GM23338 (cell line): ENCODE results near the gene ADGRL3.

Source experiments
- EZH2phosphoT487 ChIP-seq: fragments of 200-600 bp; sonication (generic); IDR thresholded peaks from one replicate; pipeline ENCODE4 v1.8.1; 2018; ENCODE audit warnings: antibody characterized with exemption; ENCODE audit not compliant: unreplicated experiment
- POLR2AphosphoS5 ChIP-seq: IDR thresholded peaks from 2 replicates; pipeline ENCODE4 v1.6.1; 2016; ENCODE audit warnings: antibody characterized with exemption, low read depth
- STAT1 ChIP-seq: IDR thresholded peaks from one replicate; pipeline ENCODE4 v1.6.1; 2016; ENCODE audit warnings: antibody characterized with exemption; ENCODE audit not compliant: unreplicated experiment
- TF ChIP-seq, protein P1 (sequence below), 2 experiments: fragments of 200-600 bp in 1 of 2; sonication (generic) in 1 of 2; conservative IDR thresholded peaks; 2 replicates each; pipeline versions ENCODE4 v1.5.1 to v1.6.1; 2016 to 2017; ENCODE audit warnings: antibody characterized with exemption in 2 of 2, low read depth in 2 of 2, mild to moderate bottlenecking in 2 of 2, moderate library complexity in 1 of 2

DNA sequence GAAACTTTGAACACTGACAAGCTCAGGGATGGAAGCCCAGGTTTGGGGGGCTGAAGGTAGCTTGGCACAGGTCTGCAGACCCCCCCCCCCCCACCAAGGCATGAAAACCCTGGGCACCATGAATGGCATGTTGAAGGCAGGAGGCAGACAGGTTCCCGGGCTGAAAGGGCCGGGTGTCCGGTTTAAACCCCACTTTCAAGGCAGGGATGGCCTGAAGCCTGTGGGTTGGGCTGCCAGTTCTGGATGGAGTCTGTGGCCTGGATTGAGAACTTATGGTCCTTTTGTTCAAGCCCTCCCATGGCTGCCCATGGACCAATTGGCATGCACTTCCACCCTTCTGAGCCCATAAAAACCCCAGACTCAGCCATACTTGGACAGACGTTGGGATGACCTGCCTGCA is 616.9 kb downstream of the ADGRL3 start:
- no peak for TF ChIP-seq POLR2AphosphoS5
- TF ChIP-seq, protein P1, sequence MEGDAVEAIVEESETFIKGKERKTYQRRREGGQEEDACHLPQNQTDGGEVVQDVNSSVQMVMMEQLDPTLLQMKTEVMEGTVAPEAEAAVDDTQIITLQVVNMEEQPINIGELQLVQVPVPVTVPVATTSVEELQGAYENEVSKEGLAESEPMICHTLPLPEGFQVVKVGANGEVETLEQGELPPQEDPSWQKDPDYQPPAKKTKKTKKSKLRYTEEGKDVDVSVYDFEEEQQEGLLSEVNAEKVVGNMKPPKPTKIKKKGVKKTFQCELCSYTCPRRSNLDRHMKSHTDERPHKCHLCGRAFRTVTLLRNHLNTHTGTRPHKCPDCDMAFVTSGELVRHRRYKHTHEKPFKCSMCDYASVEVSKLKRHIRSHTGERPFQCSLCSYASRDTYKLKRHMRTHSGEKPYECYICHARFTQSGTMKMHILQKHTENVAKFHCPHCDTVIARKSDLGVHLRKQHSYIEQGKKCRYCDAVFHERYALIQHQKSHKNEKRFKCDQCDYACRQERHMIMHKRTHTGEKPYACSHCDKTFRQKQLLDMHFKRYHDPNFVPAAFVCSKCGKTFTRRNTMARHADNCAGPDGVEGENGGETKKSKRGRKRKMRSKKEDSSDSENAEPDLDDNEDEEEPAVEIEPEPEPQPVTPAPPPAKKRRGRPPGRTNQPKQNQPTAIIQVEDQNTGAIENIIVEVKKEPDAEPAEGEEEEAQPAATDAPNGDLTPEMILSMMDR (conservative IDR thresholded peaks at IDR 0.05; ENCODE audit: low read depth in 2 of 2) = no peak
- TF ChIP-seq STAT1 = no peak
- no peak for TF ChIP-seq EZH2phosphoT487
